DOHH2 (cell line): ENCODE measurements around the gene GOLGA3.

ENCODE experiments used
- CTCF ChIP-seq: fragments of 200-600 bp; sonication (generic); IDR thresholded peaks from one replicate; pipeline ENCODE4 v1.5.1; 2014; ENCODE audit warnings: antibody characterized with exemption, mild to moderate bottlenecking, low read depth, low read length; ENCODE audit not compliant: poor library complexity, severe bottlenecking
- EZH2phosphoT487 ChIP-seq: fragments of 200-600 bp; sonication (generic); IDR thresholded peaks from 2 replicates; pipeline ENCODE4 v1.6.1; 2017; ENCODE audit warnings: borderline replicate concordance, mild to moderate bottlenecking, antibody characterized with exemption, low read length, moderate library complexity, mixed read lengths

- no peak for TF ChIP-seq CTCF
- no peak for TF ChIP-seq EZH2phosphoT487
These were observed 104.0 kb downstream of the GOLGA3 start for GRCh38 chr12:132724506-132725241.
